Fibroblast of lung (primary cell): ENCODE measurements around the gene NMUR1. TPM values are rescaled to one million over a fixed set of nuclear protein-coding genes. Genes with fewer than 3 reads are reported as not detected.

ENCODE experiments used
- DNase-seq, 2 donors: peaks; one replicate each; pipeline versions ENCODE4 v3.0.0 to v3.0.0-alpha.2; 2010; ENCODE audit warnings: low read depth in 2 of 2
- H2AFZ ChIP-seq: 2 replicates; pipeline ENCODE4 v1.5.1; 2012; ENCODE audit warnings: low read length, control low read depth, inconsistent platforms
- H3K27ac ChIP-seq: 2 replicates; pipeline ENCODE4 v1.5.1; 2011; ENCODE audit warnings: low read length, control low read depth; ENCODE audit not compliant: insufficient read depth
- H3K27me3 ChIP-seq: 2 replicates; pipeline ENCODE4 v1.5.1; 2011; ENCODE audit warnings: mild to moderate bottlenecking, low read length; ENCODE audit not compliant: control insufficient read depth, insufficient read depth
- H3K36me3 ChIP-seq: 2 replicates; pipeline ENCODE4 v1.5.1; 2011; ENCODE audit warnings: low read length; ENCODE audit not compliant: control insufficient read depth, insufficient read depth
- H3K4me1 ChIP-seq: 2 replicates; pipeline ENCODE4 v1.5.1; 2011; ENCODE audit warnings: low read length; ENCODE audit not compliant: control insufficient read depth, insufficient read depth; ENCODE audit errors: extremely low read depth
- H3K4me2 ChIP-seq: 2 replicates; pipeline ENCODE4 v1.5.1; 2011; ENCODE audit warnings: low read length, control low read depth; ENCODE audit not compliant: insufficient read depth; ENCODE audit errors: extremely low read depth
- H3K4me3 ChIP-seq, 4 experiments: fragments of 200-600 bp in 1 of 4; sonication (generic) in 1 of 4; replicated peaks in 1 of 4; 2 replicates each; pipeline ENCODE4 v1.5.1; 2011 to 2016; ENCODE audit warnings: low read length in 4 of 4, low read depth in 3 of 4, mild to moderate bottlenecking in 3 of 4, control low read depth in 2 of 4, inconsistent platforms in 1 of 4, mixed read lengths in 1 of 4; ENCODE audit not compliant: insufficient read depth in 1 of 4; ENCODE audit errors: control extremely low read depth in 1 of 4
- H3K79me2 ChIP-seq: 2 replicates; pipeline ENCODE4 v1.5.1; 2012; ENCODE audit warnings: mild to moderate bottlenecking, low read length, inconsistent platforms; ENCODE audit not compliant: control insufficient read depth, insufficient read depth
- H3K9ac ChIP-seq: 2 replicates; pipeline ENCODE4 v1.5.1; 2011; ENCODE audit warnings: mild to moderate bottlenecking, low read length, control low read depth; ENCODE audit not compliant: insufficient read depth
- H3K9me3 ChIP-seq: 2 replicates; pipeline ENCODE4 v1.5.1; 2012; ENCODE audit warnings: low read depth, low read length; ENCODE audit not compliant: control insufficient read depth, insufficient read depth
- H4K20me1 ChIP-seq: 2 replicates; pipeline ENCODE4 v1.5.1; 2011; ENCODE audit warnings: low read length; ENCODE audit not compliant: control insufficient read depth, insufficient read depth; ENCODE audit errors: extremely low read depth
- EZH2 ChIP-seq: IDR thresholded peaks from 2 replicates; pipeline ENCODE4 v1.5.1; 2012; ENCODE audit warnings: low read length, control low read depth, mild to moderate bottlenecking; ENCODE audit errors: missing control alignments
- polyA plus RNA-seq, 2 donors: library from polyadenylated mRNA; depleted of rRNA in 1 of 2; stranded (reverse) in 1 of 2; unstranded in 1 of 2; fragments of >200 nt; gene quantifications; 2 replicates each; pipeline ENCODE4 v1.2.1, GENCODE V29; 2011 to 2012; ENCODE audit warnings: missing spikeins in 1 of 2
- total RNA-seq: library from RNA; depleted of rRNA; stranded (reverse); fragments of >200 nt; gene quantifications from 2 replicates; pipeline ENCODE4 v1.2.1, GENCODE V29; 2014
- TF ChIP-seq, protein P1 (sequence below), 2 donors: IDR thresholded peaks in 1 of 2; conservative IDR thresholded peaks in 1 of 2; 1 replicate in 1 of 2; 2 replicates in 1 of 2; pipeline ENCODE4 v1.5.1; 2011 to 2012; ENCODE audit warnings: low read length in 2 of 2, control low read depth in 1 of 2, inconsistent platforms in 1 of 2, low read depth in 1 of 2, mild to moderate bottlenecking in 1 of 2

Gene NMUR1
- total and polyA plus RNA-seq, 2 donors (not counting 1 experiment from before 2014, with no cell fraction given) = 0.01 to 0.50 TPM

DNA sequence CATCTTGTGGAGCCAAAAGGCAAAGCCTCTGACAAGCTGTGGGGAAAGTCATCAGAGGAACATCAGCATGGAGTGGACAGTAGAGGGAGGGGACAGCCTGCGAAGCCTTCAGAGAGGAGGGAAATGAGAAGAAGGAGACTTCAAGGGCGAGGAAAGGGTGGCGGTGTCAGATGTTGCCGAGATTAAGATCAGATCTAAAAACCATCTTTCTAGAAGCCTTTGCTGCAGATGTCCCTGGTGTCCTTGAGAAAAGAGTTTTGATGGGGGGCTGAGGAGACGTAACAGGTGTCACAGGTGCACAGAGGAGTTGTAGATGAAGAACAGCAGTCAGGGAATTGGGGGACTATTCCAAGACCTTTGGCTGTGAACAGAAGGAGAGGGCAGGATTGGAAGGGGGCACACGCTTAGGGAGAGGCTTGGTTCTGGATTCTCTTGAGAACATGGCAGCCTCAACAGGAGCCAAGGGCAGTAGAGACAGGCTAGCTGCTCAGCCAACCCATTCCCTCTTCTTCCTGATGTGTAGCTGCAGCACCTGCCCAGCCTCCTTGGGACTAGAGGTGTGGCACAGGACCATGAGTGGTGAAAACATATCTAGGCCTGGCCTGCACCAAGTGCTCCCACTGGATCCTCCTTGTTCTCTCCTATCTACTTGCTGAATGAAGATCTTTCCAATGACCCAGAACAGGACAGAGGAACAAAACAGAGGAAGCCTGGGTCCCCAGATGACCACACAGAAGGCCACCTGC, 43.2 kb downstream of the NMUR1 start:
- Histone ChIP-seq H3K79me2 (no peaks in the 10 kb centered on the region), H3K27ac (no peak overlapping the region), H3K9ac (no peak overlapping the region), H3K4me1 (peaks cover 3% of the 10 kb centered on the region), H4K20me1 (no peaks in the 10 kb centered on the region), H3K36me3 (no peaks in the 10 kb centered on the region), H3K27me3 (no peaks in the 10 kb centered on the region), H3K9me3 (no peaks in the 10 kb centered on the region), H3K4me3 (no peak overlapping the region), H2AFZ (no peak overlapping the region), H3K4me2 (no peak overlapping the region)
- TF ChIP-seq, protein P1, sequence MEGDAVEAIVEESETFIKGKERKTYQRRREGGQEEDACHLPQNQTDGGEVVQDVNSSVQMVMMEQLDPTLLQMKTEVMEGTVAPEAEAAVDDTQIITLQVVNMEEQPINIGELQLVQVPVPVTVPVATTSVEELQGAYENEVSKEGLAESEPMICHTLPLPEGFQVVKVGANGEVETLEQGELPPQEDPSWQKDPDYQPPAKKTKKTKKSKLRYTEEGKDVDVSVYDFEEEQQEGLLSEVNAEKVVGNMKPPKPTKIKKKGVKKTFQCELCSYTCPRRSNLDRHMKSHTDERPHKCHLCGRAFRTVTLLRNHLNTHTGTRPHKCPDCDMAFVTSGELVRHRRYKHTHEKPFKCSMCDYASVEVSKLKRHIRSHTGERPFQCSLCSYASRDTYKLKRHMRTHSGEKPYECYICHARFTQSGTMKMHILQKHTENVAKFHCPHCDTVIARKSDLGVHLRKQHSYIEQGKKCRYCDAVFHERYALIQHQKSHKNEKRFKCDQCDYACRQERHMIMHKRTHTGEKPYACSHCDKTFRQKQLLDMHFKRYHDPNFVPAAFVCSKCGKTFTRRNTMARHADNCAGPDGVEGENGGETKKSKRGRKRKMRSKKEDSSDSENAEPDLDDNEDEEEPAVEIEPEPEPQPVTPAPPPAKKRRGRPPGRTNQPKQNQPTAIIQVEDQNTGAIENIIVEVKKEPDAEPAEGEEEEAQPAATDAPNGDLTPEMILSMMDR (conservative IDR thresholded peaks at IDR 0.05 in 1 of 2, IDR thresholded peaks at IDR 0.05 in 1 of 2; ENCODE audit: low read depth in 1 of 2, low read length in 2 of 2) = no peak
- no peak for TF ChIP-seq EZH2
- no peak for DNase-seq

DNA sequence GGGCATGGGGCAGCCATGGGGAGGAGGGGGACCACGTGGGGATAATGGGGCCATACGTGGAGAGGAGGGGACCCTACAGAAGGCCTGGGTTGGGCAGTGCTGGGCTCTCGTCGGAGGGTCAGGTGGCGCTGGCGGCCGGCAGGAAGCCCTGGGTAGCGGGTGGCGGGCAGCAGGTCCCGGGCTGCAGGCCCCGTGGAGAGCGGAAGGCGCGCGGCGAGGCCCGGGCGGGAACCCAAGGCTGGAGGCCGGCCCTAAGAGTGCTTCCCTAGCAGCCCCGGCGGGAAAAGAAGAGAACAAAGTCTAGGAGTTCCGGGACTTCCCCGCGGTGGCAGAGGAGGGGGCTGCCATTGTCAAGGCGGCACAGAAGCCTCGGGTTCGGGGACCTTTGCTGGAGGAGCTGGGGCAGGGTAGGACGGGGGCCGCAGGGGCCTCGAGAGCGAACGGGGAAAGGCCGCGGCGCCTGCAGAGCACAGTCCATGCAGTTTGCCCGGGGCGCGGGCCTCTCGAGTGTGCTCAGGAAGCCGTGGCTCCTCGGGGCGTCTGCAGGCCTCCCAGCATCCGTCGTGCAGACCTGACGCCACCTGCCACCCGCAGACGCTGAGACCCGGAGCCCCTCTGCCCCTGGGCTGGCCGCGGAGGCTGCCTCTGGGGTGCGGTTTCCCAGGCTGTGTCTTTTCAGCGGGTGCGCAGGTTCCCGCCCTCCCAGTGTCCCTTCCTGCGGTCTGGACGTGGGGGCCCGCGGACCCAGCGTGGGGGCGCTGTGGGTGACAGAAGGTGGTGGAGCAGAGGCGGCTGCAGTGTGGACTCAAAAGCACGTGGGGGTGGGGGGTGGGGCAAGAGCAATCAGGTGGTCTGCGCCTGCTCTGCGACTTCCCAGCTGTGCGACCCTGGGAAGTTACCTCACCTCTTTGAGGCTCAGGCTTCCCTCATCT, 46.6 kb downstream of the NMUR1 start:
- no peak for DNase-seq
- peak overlapping the region; percentile 15 for H3K4me2 ChIP-seq
- H3K4me3 ChIP-seq = peak overlapping the region in 1 of 4 experiments; percentile 49
- peaks cover 3% of the 10 kb centered on the region for H3K4me1 ChIP-seq
- peak overlapping the region; percentile 11 for H3K27ac ChIP-seq
- no peaks in the 10 kb centered on the region for H3K27me3 ChIP-seq
- H2AFZ ChIP-seq = peak overlapping the region; percentile 74
- no peaks in the 10 kb centered on the region for H4K20me1 ChIP-seq
- no peaks in the 10 kb centered on the region for H3K9me3 ChIP-seq
- H3K36me3 ChIP-seq = no peaks in the 10 kb centered on the region
- TF ChIP-seq, protein P1 (conservative IDR thresholded peaks at IDR 0.05 in 1 of 2, IDR thresholded peaks at IDR 0.05 in 1 of 2; ENCODE audit: low read depth in 1 of 2, low read length in 2 of 2) = no peak
- TF ChIP-seq EZH2 = no peak
- peak overlapping the region; percentile 35 for H3K9ac ChIP-seq
- H3K79me2 ChIP-seq = no peaks in the 10 kb centered on the region

DNA sequence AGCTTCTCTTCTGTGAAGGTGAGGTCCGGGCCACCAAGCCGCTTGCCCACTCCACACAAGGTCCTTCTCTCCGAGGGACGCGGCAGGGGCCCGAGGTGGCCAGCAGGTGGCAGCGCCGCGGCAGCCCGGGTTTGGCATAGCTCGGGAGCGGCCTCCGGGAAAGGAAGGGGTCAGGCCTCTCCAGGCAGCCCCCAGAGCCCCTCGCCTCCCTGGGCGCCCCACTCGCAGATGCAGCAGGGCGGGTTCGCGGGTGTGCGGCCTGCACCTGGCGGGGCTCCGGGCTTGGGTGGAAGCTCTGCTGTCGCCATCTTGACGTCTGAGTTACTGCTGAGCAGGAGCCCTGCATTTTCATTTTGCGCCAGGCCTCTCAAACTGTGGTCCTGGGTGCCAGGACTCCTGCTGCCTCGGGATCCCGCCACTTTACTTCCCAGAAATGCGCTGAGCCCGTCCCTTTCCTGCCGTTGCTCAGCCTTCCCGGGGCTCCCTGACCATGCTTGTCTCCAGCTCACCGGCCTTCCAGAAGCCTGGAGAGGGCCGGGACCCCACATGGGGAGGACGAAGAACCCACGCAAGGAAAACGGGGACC, 47.3 kb downstream of the NMUR1 start:
- peak overlapping the region; percentile 35 for H3K9ac ChIP-seq
- H3K4me2 ChIP-seq = peak overlapping the region; percentile 58
- DNase-seq = peak; percentile 36 to 56
- peak overlapping the region in 1 of 4 experiments; percentile 49 for H3K4me3 ChIP-seq
- H3K36me3 ChIP-seq = no peaks in the 10 kb centered on the region
- peak overlapping the region; percentile 11 for H3K27ac ChIP-seq
- H3K27me3 ChIP-seq = no peaks in the 10 kb centered on the region
- no peaks in the 10 kb centered on the region for H3K79me2 ChIP-seq
- TF ChIP-seq EZH2 = no peak
- TF ChIP-seq, protein P1 (conservative IDR thresholded peaks at IDR 0.05 in 1 of 2, IDR thresholded peaks at IDR 0.05 in 1 of 2; ENCODE audit: low read depth in 1 of 2, low read length in 2 of 2) = peak; percentile 76 to 79
- no peaks in the 10 kb centered on the region for H3K9me3 ChIP-seq
- peak overlapping the region; percentile 74 for H2AFZ ChIP-seq
- H3K4me1 ChIP-seq = peaks cover 3% of the 10 kb centered on the region
- H4K20me1 ChIP-seq = no peaks in the 10 kb centered on the region
